Heart right ventricle (tissue), 16 donors: ENCODE results near the gene ASB2. TPM values are rescaled to one million over a fixed set of nuclear protein-coding genes. Genes with fewer than 3 reads are reported as not detected.

Source experiments
- ATAC-seq, 8 donors: fragments of 200-7000 bp; cut with Tn5 transposase; one replicate each; pipeline ENCODE4 v1.9.1; 2020; ENCODE audit warnings: mild to moderate bottlenecking in 8 of 8, moderate library complexity in 8 of 8, moderate number of reproducible peaks in 1 of 8
- DNase-seq, 2 donors: peaks; one replicate each; pipeline ENCODE4 v3.0.0-alpha.2; 2020
- H3K27ac ChIP-seq, 10 donors: fragments of 200-600 bp; sonication (generic) in 2 of 10; one replicate each; pipeline versions ENCODE4 v1.5.0 to v1.8.0; 2020 to 2022; ENCODE audit warnings: mild to moderate bottlenecking in 3 of 10
- H3K27me3 ChIP-seq, 7 donors: fragments of 200-600 bp; one replicate each; pipeline ENCODE4 v1.8.0; 2021 to 2022; ENCODE audit warnings: mild to moderate bottlenecking in 2 of 7
- H3K36me3 ChIP-seq, 9 donors: fragments of 200-600 bp; sonication (generic) in 1 of 9; one replicate each; pipeline versions ENCODE4 v1.5.0 to v1.8.0; 2020 to 2022; ENCODE audit warnings: mild to moderate bottlenecking in 2 of 9
- H3K4me1 ChIP-seq, 9 donors: fragments of 200-600 bp; sonication (generic) in 1 of 9; one replicate each; pipeline versions ENCODE4 v1.5.0 to v1.8.0; 2020 to 2022; ENCODE audit warnings: mild to moderate bottlenecking in 4 of 9
- H3K4me3 ChIP-seq, 10 donors: fragments of 200-600 bp; sonication (generic) in 2 of 10; one replicate each; pipeline versions ENCODE4 v1.5.0 to v1.8.0; 2020 to 2022; ENCODE audit warnings: mild to moderate bottlenecking in 7 of 10, moderate library complexity in 2 of 10
- H3K9me3 ChIP-seq, 11 donors: fragments of 200-600 bp in 10 of 11; sonication (generic) in 2 of 11; one replicate each; pipeline versions ENCODE4 v1.5.0 to v1.8.0; 2013 to 2022; ENCODE audit warnings: mild to moderate bottlenecking in 2 of 11, control low read depth in 1 of 11, moderate library complexity in 1 of 11
- CTCF ChIP-seq, 9 donors: fragments of 200-600 bp; sonication (generic) in 2 of 9; IDR thresholded peaks; one replicate each; pipeline versions ENCODE4 v1.5.0 to v1.8.0; 2021 to 2022; ENCODE audit warnings: antibody characterized with exemption in 9 of 9, mild to moderate bottlenecking in 5 of 9, moderate library complexity in 1 of 9
- WGBS, 2 donors: extraction: QIAGEN DNeasy Blood & Tissue Kit; methylation state at CpG; one replicate each; pipeline ENCODE4 v1.1.7; 2013; ENCODE audit warnings: inconsistent platforms in 1 of 2; 5-methylcytosine and 5-hydroxymethylcytosine counted together
- intact Hi-C, 10 donors: fragments of 100-400 bp; cut with DNase I; formaldehyde crosslinking; loops; one replicate each; pipeline versions ENCODE4 v1.11.1 to v1.14.2; 2022
- microRNA-seq, 2 donors: library from miRNA; unstranded; fragments of <30 nt; microRNA quantifications; one replicate each; pipeline ENCODE4 v1.2.0, GENCODE V29; 2021
- polyA plus RNA-seq, 2 donors: library from polyadenylated mRNA; stranded (reverse); fragments of 200-250 nt; gene quantifications; one replicate each; pipeline ENCODE4 v1.2.3, GENCODE V29; 2013
- total RNA-seq, 10 donors: library from RNA; stranded (reverse); fragmentation: NEBNext Ultra II Directional in 3 of 10; extraction: Animal tissue kit (Norgen Biotek cat#: 25700) in 3 of 10; gene quantifications; one replicate each; pipeline versions ENCODE4 v1.2.1 to v1.2.4, GENCODE V29; 2021 to 2023
- donor health status: Arrhythmogenic right ventricular cardiomyopathy.
- donor health status: ischemic (EF 13 %, LVEDD 7.1; RV severe dilation, severe dysfunction).
- donor health status: healthy with polysubstance abuse.
- donor health status: DM: no; HTN: yes; CAD: no.
- donor health status: DM: no; HTN: no; CAD: no.
- donor health status: ischemic (EF 25% LVEDD 6.9; RV normal size, moderate dysfunction).
- donor health status: ischemic (EF 25% LVEDD 5.7; RV mildly dilated, moderate dysfunction).
- donor health status: healthy.
- donor health status: DM: yes; HTN: yes; CAD: no.
- donor health status: Ischemic cardiomyopathy.
- donor health status: ischemic (EF 35%, LVEDD 5.7; RV mildly dilated, moderate dysfunction).
- donor health status: nonischemic (EF 11% LVEDD 7.7; RV severe dilation, severe dysfunction).
- donor health status: DM: yes; HTN: yes; CAD: no.
- donor health status: PGD.
- donor health status: ischemic (EF 29% LVEDD 5.4; RV normal size, mild dysfunction).
- donor health status: nonischemic (EF 23%, LVEDD 6.1; RV moderate dilation, normal function).

ASB2 gene
- total and polyA plus RNA-seq, 12 donors: 19.6 to 374 (median 168) TPM

GRCh38 chr14:93884950-93885349, 91.4 kb downstream of the ASB2 start:
- H3K4me1 ChIP-seq: peaks cover 0 to 5% (median 2%) of the 10 kb centered on the region in 9 donors
- intact Hi-C loops: no loop called here
- no peak for ATAC-seq

More at GRCh38 chr14:93884950-93885349, 91.4 kb downstream of the ASB2 start:
- Histone ChIP-seq H3K36me3 (no peaks in the 10 kb centered on the region), H3K4me3 (no peak overlapping the region), H3K27me3 (peaks cover 0 to 23% (median 8%) of the 10 kb centered on the region in 7 donors), H3K27ac (no peak overlapping the region), H3K9me3 (peaks cover 0 to 12% (median 0%) of the 10 kb centered on the region in 11 donors)
- no peak for DNase-seq
- 87 to 88% methylated on average over 1 of the region's 1 CpG for WGBS, 2 donors
- no peak for TF ChIP-seq CTCF (IDR thresholded peaks at IDR 0.05)

Small RNAs within 50 kb of the gene (microRNA-seq; reads per million reads assigned to microRNA genes)
- gene MIR4506: 0.51 to 0.60 reads per million in 2 donors

Other genes starting within 250 kb of the ASB2 start
- 10 to 100 TPM in 1 of 10 donors, 1 to 10 TPM in 9; 1.8 to 12.7 (median 4.1) TPM for gene PRIMA1, start 188.1 kb downstream of the ASB2 start, total RNA-seq
- gene PRIMA1, start 188.1 kb downstream of the ASB2 start, polyA plus RNA-seq: 10 to 100 TPM in 1 of 2 donors, 1 to 10 TPM in 1; 2.2 to 16.3 TPM
- not detected for gene FAM181A, start 49.2 kb downstream of the ASB2 start, total RNA-seq
- not detected for gene FAM181A, start 49.2 kb downstream of the ASB2 start, polyA plus RNA-seq
- gene CCDC197, start 20.7 kb upstream of the ASB2 start, total RNA-seq: 1 to 10 TPM in 3 of 10 donors, under 1 TPM in 6, not detected in 1; 0.40 to 1.6 (median 0.75) TPM
- 1 to 10 TPM in 1 of 2 donors, not detected in 1; 1.3 TPM for gene CCDC197, start 20.7 kb upstream of the ASB2 start, polyA plus RNA-seq
- gene OTUB2, start 49.8 kb upstream of the ASB2 start, total RNA-seq: under 1 TPM in 9 of 10 donors, not detected in 1; 0.07 to 0.37 (median 0.15) TPM
- gene OTUB2, start 49.8 kb upstream of the ASB2 start, polyA plus RNA-seq: under 1 TPM; 0.22 to 0.29 TPM
- 100 to 1,000 TPM; 190 to 269 (median 240) TPM for gene DDX24, start 104.6 kb upstream of the ASB2 start, total RNA-seq
- gene DDX24, start 104.6 kb upstream of the ASB2 start, polyA plus RNA-seq: 100 to 1,000 TPM in 1 of 2 donors, 10 to 100 TPM in 1; 94.1 to 160 TPM
- 10 to 100 TPM in 9 of 10 donors, 1 to 10 TPM in 1; 7.7 to 23.9 (median 16.2) TPM for gene IFI27L1, start 104.7 kb upstream of the ASB2 start, total RNA-seq
- 10 to 100 TPM; 28.8 to 47.4 TPM for gene IFI27L1, start 104.7 kb upstream of the ASB2 start, polyA plus RNA-seq
- gene IFI27, start 134.2 kb upstream of the ASB2 start, total RNA-seq: 100 to 1,000 TPM in 8 of 10 donors, 10 to 100 TPM in 2; 76.5 to 473 (median 148) TPM
- gene IFI27, start 134.2 kb upstream of the ASB2 start, polyA plus RNA-seq: 100 to 1,000 TPM; 719 to 721 TPM
- 10 to 100 TPM; 41.5 to 92.9 (median 63.2) TPM for gene IFI27L2, start 153.0 kb upstream of the ASB2 start, total RNA-seq
- 100 to 1,000 TPM in 1 of 2 donors, 10 to 100 TPM in 1; 83.3 to 122 TPM for gene IFI27L2, start 153.0 kb upstream of the ASB2 start, polyA plus RNA-seq
- under 1 TPM in 5 of 10 donors, not detected in 5; 0.13 to 0.46 (median 0.31) TPM for gene PPP4R4, start 197.8 kb upstream of the ASB2 start, total RNA-seq
- gene PPP4R4, start 197.8 kb upstream of the ASB2 start, polyA plus RNA-seq: under 1 TPM; 0.22 to 0.94 TPM